Measurements from ENCODE around the gene QSOX2. TPM values are rescaled to one million over a fixed set of nuclear protein-coding genes. Genes with fewer than 3 reads are reported as not detected.

The QSOX2 gene
- total RNA-seq, 1 experiment from 2014 or later = 9.1 TPM

DNA sequence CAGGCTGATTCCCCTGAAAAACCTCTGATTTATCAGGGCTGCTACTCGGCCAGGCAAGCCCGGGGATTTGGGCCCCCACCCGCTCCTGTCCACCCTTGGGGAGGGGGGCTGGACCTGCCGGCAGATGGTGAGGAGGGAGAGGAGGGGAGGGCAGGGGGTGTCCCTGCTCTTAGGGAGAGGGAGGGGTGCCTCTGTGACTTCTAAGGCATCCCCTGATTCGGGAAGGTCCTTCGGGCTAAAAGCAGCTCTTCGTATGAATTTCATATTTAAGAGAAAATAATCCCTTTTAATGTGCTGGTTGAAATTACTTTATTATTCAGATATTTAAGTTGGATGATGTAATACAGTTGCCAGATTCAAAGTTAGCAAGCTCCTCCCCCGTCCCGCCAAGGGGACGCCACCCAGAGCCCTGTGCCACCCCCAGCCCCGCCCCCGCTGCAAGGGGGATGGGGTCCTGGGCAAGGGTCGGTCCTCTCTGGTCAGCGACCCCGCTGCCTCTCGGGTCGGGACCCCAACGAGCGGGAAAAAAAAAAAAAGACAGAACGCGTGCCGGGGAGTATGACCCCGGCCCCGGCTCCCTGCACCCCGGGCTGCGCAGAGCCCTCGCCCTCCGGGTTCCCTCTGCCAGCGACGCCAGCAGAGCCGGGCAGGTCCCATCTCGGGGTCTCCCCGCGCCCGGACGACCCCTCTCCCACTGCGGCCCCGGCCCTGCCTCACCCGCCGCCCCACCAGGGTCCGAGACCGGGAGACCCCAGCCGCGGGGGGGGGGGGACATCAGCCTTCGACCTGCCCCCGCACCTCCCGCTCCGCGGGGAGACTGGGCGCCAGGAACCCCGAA lies 53.1 kb downstream of the QSOX2 start:
- DNase-seq (ENCODE audit: low read depth) = no peak

GRCh38 chr9:136191960-136192286 lies 53.7 kb downstream of the QSOX2 start:
- DNase-seq (ENCODE audit: low read depth) = no peak

- no peak for DNase-seq (ENCODE audit: low read depth)
Measured at GRCh38 chr9:136191099-136191959, 54.3 kb downstream of the QSOX2 start.

DNA sequence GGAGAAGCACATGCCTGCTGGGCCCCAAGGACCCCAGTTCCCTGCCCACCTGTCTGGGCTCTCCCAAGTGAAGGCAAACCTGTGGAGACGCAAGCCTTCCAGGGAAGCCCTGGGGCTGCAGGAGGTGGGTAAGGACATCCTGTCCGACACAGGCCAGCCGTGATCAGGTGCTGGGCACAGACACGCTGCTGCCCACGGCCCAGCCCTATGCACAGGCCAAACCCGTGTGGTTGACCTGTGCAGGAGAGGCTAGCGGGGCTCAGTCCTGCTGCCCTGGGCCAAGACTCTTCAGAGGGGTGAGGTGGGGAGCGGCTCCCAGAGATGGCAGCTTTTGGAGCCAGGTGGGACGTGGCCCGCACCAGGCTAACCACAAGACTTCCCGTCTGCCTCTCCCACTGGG lies 55.0 kb downstream of the QSOX2 start:
- no peak for DNase-seq (ENCODE audit: low read depth)

DNA sequence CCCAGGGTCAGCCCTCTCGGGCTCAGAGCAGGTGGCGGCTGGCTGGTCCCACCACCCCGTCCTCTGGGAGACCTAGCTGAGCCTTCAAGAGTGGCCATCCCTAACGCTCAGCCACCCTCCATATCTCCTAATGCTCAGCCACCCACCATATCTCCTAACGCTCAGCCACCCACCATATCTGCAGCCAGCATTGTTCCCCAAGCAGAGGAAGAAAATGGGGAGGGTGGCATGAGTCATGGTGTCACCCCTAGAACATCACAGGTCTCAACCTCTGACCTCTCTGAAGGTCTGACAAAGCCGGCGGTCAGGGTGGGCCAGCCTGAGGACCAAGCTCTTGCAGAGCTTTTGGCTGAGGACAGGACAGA lies 55.4 kb downstream of the QSOX2 start:
- DNase-seq (ENCODE audit: low read depth) = no peak

GRCh38 chr9:136189394-136190236 lies 56.0 kb downstream of the QSOX2 start:
- no peak for DNase-seq (ENCODE audit: low read depth)

- DNase-seq (ENCODE audit: low read depth) = no peak
Measured at GRCh38 chr9:136187683-136188586, 57.7 kb downstream of the QSOX2 start.

- DNase-seq (ENCODE audit: low read depth) = no peak
Measured at GRCh38 chr9:136187197-136187596, 58.4 kb downstream of the QSOX2 start.

- no peak for DNase-seq (ENCODE audit: low read depth)
Measured at GRCh38 chr9:136186386-136186785, 59.2 kb downstream of the QSOX2 start.

- no peak for DNase-seq (ENCODE audit: low read depth)
Measured at GRCh38 chr9:136185596-136186366, 59.8 kb downstream of the QSOX2 start.

DNA sequence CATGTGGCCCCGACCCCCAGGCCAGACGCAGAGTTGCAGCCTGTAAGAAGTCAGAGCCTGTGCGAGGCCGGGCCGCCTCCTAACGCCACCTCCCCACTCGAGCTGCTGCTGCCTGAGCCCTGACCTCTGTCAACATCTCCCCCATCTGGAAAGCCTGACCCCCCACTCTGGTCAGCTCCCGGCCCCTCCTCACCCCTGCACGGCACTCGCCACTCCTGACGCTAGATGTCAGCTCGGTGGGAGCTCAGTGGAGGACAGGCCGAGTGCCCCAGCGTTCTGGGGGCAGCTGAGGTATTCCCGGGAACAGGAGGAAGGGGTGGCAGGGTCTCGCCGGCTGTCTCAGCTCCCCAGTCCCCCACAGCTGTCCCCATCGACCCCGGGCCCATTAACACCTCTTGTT lies 60.5 kb downstream of the QSOX2 start:
- no peak for DNase-seq (ENCODE audit: low read depth)

DNA sequence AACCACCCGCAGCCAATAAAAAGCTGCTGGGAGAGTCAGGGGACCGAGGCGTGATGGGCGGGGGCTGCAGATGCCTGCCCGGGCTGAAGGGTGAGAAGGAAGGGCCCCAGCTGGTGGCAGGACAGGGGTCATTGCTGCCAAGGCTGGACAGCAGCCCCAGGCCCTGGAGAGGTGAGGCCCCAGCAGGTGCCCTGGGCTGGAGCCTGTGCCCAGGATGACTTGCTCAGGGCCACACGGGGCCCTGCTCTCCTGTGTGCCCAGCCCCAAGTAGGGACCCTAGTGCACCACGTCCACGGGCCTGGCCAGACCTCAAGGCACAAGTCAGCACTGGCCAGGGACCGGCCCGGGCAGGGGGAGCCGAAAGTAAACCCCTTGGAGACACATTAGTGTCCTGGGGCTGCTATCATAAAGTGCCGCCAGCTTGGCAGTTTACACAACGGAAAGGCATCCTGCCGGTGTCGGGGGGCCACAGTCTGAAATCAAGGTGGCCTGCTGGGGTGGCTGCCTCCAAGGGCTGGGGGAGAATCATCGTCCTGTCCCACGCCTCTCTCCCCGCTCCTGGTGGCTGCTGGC lies 62.7 kb downstream of the QSOX2 start:
- no peak for DNase-seq (ENCODE audit: low read depth)

GRCh38 chr9:136182420-136182787 lies 63.2 kb downstream of the QSOX2 start:
- no peak for DNase-seq (ENCODE audit: low read depth)

DNA sequence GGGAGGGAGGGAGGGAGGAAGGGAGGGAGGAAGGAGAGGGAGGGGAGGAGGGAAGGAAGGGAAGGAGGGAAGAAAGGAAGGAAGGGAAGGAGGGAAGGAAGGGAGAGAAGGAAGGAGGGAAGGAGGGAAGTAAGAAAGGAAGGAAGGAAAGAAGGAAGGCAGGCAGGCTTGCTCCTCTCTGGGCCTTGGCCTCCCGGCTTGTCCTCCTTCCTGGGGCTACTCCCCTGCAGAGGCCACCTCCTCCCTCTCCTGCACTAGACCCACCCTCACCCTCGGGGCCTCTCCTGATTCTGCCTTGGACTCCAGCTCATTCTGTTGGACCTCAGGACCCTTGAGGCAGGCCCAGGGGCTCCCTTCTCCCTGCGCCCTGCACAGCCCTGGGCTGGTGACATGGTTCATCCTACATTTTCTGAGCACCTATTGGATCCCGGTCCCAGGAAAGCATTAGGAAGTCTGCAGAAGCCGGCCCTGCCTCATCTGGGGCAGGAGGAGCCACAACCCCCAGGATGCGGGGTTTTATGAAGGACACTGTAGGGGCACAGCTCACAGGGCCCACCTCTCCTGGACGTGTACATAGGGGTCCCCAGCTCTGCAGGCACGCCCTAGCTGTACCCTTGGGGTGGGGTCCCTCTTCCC lies 63.7 kb downstream of the QSOX2 start:
- no peak for DNase-seq (ENCODE audit: low read depth)

GRCh38 chr9:136180586-136180985 lies 65.0 kb downstream of the QSOX2 start:
- DNase-seq (ENCODE audit: low read depth) = no peak

GRCh38 chr9:136179761-136180160 lies 65.9 kb downstream of the QSOX2 start:
- no peak for DNase-seq (ENCODE audit: low read depth)

GRCh38 chr9:136179101-136179616 lies 66.5 kb downstream of the QSOX2 start:
- no peak for DNase-seq (ENCODE audit: low read depth)

DNA sequence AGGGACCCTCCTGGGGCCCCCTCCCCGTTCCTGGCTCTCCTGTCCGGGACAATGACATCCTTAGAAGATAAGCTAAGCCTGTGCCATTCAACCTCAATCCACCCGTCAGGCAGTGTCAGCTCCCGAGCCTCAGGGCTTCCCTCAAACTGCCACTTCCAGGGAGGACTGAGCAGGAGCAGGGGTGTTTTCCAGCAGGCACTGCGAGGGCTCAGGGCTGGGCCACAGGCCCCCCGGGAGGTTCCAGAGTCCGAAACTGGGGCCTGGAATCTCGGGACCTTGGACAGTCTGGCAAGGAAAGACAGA lies 66.9 kb downstream of the QSOX2 start:
- DNase-seq (ENCODE audit: low read depth) = no peak

GRCh38 chr9:136178061-136178772 lies 67.4 kb downstream of the QSOX2 start:
- DNase-seq (ENCODE audit: low read depth) = no peak

Measured in RPMI7951 (cell line).